GM19193 (cell line): Measurements from ENCODE around the gene CYP46A1.

ENCODE experiments used
- POLR2A ChIP-seq: IDR thresholded peaks from 4 replicates; pipeline ENCODE4 v1.6.1; 2011; ENCODE audit not compliant: insufficient read depth, insufficient read length; ENCODE audit errors: extremely low read depth

CYP46A1 gene

DNA sequence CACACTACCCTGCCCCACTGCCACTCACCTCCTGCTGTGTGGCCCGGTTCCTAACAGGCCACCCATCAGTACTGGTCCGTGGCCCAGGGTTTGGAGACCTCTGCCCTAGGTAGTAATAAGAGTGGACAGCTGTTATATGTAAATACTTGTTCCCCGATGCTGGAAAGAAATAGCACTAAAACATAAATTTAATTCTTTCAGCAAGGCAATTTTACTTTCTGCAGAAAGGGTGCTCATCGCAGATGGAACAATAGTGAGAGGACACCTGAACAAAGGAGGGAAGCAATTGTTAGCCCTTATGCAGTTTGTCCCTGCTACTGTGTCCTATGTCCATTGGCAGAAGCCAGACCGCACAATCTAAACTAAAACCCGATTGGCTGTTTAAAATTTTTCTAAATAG is 5.9 kb upstream of the CYP46A1 start:
- no peak for TF ChIP-seq POLR2A

DNA sequence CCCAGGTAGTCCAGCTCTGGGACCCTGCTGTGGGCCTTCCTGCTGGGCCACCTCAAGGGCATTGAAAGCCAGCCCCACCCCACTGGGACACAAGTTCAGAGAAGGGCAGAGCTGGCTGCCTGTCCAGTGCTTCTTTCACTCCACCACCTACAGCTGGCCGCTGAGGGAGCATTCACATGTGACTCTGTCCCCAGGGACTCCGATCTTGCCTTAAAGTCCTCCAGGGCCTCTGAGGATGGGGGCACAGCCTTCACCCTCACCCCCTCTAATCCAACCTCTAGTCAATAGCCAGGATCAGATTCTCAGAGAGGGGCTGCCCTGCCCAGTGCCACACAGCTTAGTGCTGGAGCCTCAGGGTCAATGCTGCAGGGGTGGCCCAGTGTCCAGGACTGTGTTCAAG is 5.0 kb upstream of the CYP46A1 start:
- no peak for TF ChIP-seq POLR2A

DNA sequence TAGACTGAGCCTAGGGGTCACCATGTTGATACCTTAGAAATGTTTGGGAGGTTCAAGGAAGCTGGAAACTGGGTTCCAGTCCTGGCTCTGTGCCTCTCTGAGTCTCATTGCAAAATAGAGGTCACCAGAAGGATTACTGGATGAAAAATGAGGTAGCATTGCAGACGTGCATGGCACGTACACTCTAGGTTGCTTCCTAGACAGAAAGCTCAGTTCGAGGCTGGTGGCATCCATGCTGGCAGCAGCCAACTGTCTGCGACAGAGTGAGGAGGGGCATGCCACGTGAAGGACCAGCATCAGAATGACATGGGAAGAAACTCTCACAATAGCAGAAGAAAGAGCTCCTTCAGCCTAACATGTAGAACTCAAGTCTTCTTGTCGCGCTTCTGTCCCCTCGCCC is 4.6 kb upstream of the CYP46A1 start:
- TF ChIP-seq POLR2A, result no peak

GRCh38 chr14:99679996-99680395 is 4.1 kb upstream of the CYP46A1 start:
- no peak for TF ChIP-seq POLR2A

GRCh38 chr14:99681101-99681831 is 2.8 kb upstream of the CYP46A1 start:
- TF ChIP-seq POLR2A, result no peak

- TF ChIP-seq POLR2A, result no peak
Measured at GRCh38 chr14:99681832-99682148, 2.3 kb upstream of the CYP46A1 start.

DNA sequence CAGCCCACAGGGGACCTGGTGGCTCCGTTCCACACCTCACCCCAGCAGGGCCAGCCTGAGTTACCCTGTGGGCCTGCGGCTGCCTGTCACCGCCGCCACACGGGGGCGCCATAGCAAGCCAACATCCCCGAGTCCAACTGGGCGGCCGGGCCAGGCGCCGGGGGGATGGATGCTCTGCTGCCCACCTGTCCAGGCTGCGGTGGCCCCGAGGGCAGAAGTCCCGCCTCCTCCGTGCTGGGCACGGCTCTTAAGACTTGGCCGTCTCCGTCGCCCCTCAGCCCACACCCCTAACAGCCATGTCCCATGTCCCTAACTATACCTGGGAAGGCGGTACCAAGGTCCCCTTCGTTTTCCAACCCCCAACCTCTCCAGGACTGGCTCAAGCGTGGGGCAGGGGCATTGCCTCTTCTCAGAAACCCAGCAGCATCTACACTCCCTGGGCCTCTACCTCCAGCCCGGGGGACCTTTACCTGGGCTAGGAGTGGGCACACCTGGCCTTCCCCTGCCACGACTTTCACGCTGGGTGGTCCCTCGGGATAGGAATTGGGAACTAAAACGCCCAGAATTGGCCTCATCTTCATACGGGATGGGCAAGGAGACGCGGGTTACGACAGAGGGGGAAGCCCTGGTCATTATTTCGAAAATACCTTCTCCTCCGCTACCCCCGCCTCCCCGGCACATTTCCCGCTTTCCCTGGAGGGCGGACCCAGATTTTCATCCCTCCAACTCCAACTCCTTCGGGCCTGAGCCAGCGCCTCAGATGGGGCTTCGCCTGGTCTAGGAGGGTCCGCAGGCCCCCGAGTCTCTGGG is 1.1 kb upstream of the CYP46A1 start:
- no peak for TF ChIP-seq POLR2A

- TF ChIP-seq POLR2A, result no peak
Measured at GRCh38 chr14:99684410-99684934, 374 bp downstream of the CYP46A1 start.

- TF ChIP-seq POLR2A, result no peak
Measured at GRCh38 chr14:99685151-99685591, 1.1 kb downstream of the CYP46A1 start.

GRCh38 chr14:99685596-99685995 is 1.5 kb downstream of the CYP46A1 start:
- no peak for TF ChIP-seq POLR2A

- TF ChIP-seq POLR2A, result no peak
Measured at GRCh38 chr14:99686557-99687283, 2.6 kb downstream of the CYP46A1 start.

- TF ChIP-seq POLR2A, result no peak
Measured at GRCh38 chr14:99687284-99688209, 3.4 kb downstream of the CYP46A1 start.

GRCh38 chr14:99688210-99688581 is 4.1 kb downstream of the CYP46A1 start:
- no peak for TF ChIP-seq POLR2A

- no peak for TF ChIP-seq POLR2A
Measured at GRCh38 chr14:99688629-99689028, 4.5 kb downstream of the CYP46A1 start.
